ENCODE measurements around the gene ASTN2.

GRCh38 chr9:117074784-117075520 lies 339.9 kb downstream of the ASTN2 start:
- TF ChIP-seq POLR2A (IDR thresholded peaks at IDR 0.05; ENCODE audit: low read depth, low read length), result no peak
- no peak for TF ChIP-seq ZNF274 (IDR thresholded peaks at IDR 0.05; ENCODE audit: insufficient read depth, insufficient read length)
- TF ChIP-seq, protein P1, sequence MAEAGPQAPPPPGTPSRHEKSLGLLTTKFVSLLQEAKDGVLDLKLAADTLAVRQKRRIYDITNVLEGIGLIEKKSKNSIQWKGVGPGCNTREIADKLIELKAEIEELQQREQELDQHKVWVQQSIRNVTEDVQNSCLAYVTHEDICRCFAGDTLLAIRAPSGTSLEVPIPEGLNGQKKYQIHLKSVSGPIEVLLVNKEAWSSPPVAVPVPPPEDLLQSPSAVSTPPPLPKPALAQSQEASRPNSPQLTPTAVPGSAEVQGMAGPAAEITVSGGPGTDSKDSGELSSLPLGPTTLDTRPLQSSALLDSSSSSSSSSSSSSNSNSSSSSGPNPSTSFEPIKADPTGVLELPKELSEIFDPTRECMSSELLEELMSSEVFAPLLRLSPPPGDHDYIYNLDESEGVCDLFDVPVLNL (IDR thresholded peaks at IDR 0.05; ENCODE audit: low read depth, low read length), result no peak
- no peak for TF ChIP-seq RCOR1 (conservative IDR thresholded peaks at IDR 0.05; ENCODE audit: low read depth, low read length)
- TF ChIP-seq ZZZ3 (IDR thresholded peaks at IDR 0.05; ENCODE audit: control insufficient read depth, insufficient read length, low read depth), result no peak
- no peak for TF ChIP-seq ZBTB11 (CRISPR knock-in tag; IDR thresholded peaks at IDR 0.05)
- no peak for TF ChIP-seq E2F8 (IDR thresholded peaks at IDR 0.05; ENCODE audit: low read depth, partially characterized antibody)
- TF ChIP-seq POLR2AphosphoS5 (IDR thresholded peaks at IDR 0.05; ENCODE audit: low read length), result no peak
- no peak for TF ChIP-seq TBL1XR1 (IDR thresholded peaks at IDR 0.05; ENCODE audit: low read depth, low read length)
- no peak for TF ChIP-seq SIN3A (IDR thresholded peaks at IDR 0.05; ENCODE audit: low read depth, low read length)
